Adipocyte (in vitro differentiated cells): ENCODE data around the gene MYBPC2.
"Not testable (repeated sequence)": the region's sequence is repeated elsewhere in the genome, so short reads cannot be mapped to it uniquely, and the experiment has no call there.

Experiments used
- DNase-seq: peaks from one replicate; pipeline ENCODE4 v3.0.0-alpha.2; 2015; ENCODE audit warnings: low read depth
- H3K27me3 ChIP-seq: replicated peaks from 2 replicates; pipeline ENCODE4 v1.7.0; 2013; ENCODE audit warnings: mild to moderate bottlenecking, low read length, moderate library complexity; ENCODE audit not compliant: control insufficient read depth, insufficient read depth
- H3K36me3 ChIP-seq: 2 replicates; pipeline ENCODE4 v1.7.0; 2013; ENCODE audit warnings: low read length, mild to moderate bottlenecking, moderate library complexity; ENCODE audit not compliant: control insufficient read depth, insufficient read depth, severe bottlenecking
- H3K4me1 ChIP-seq: 2 replicates; pipeline ENCODE4 v1.7.0; 2013; ENCODE audit warnings: mild to moderate bottlenecking, low read length, moderate library complexity; ENCODE audit not compliant: control insufficient read depth, insufficient read depth
- H3K4me3 ChIP-seq: 2 replicates; pipeline ENCODE4 v1.7.0; 2013; ENCODE audit warnings: mild to moderate bottlenecking, low read length, moderate library complexity
- H3K9ac ChIP-seq: 2 replicates; pipeline ENCODE4 v1.7.0; 2013; ENCODE audit warnings: mild to moderate bottlenecking, low read length, moderate library complexity
- H3K9me3 ChIP-seq: 2 replicates; pipeline ENCODE4 v1.7.0; 2013; ENCODE audit warnings: mild to moderate bottlenecking, low read length, moderate library complexity; ENCODE audit not compliant: control insufficient read depth

Gene MYBPC2

DNA sequence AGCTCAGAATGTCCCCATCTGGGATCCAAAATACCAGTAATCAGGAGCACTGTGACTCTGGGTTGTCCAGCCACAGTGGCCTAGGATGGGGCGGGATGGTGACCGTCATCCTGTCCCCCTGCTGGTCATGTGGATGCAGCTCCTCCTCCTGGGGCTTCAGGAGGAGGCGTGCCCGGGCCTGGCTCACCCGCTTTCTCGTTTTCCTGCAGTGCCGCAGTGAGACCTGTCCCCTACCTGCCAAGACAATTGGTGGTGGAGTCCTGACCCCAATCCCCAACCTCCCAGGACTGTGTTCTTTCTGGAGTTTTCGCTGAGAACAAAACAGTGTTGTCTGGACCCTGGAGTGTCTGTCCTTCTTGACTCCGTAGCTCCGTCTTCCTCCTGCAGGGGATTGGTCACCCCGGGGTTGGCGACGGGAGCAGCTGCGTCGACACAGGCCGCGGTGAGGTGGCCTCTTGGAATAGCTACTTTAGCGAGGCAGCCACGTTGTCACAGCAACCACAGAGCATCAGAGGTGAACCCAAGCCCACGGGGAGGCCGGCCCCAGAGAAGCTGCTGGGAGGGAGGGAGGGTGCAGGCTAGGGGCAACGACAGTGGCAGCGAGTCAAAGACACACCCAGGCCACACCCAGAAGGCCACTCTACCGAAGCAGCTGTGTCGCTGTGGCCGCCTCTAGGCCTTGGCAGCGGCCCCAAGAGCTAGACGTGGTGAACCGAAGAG is 33.5 kb downstream of the MYBPC2 start:
- Histone ChIP-seq H3K9ac (no peak overlapping the region), H3K9me3 (no peaks in the 10 kb centered on the region), H3K27me3 (peaks cover 10% of the 10 kb centered on the region), H3K36me3 (no peaks in the 10 kb centered on the region), H3K4me3 (no peak overlapping the region), H3K4me1 (no peaks in the 10 kb centered on the region)
- DNase-seq = no peak

DNA sequence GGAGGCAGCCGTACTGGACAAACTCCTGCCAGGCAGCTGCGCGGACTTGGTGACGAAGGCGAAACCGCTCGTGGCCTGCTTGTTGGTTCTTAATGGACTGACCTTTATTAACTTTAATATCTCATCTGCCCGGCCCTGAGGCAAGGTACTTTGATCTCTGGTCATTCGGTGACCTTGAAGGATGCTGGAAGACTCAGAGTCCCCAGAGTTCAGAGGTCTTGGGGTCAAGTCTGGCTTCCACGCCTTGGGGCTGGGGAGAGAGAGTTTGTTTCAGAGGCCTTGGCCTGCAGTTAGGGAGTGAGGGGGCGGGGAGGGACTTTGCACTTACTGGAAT is 34.0 kb downstream of the MYBPC2 start:
- Histone ChIP-seq H3K4me3 (no peak overlapping the region), H3K9me3 (no peaks in the 10 kb centered on the region)

GRCh38 chr19:50467566-50467965 is 34.9 kb downstream of the MYBPC2 start:
- Histone ChIP-seq H3K4me1 (no peaks in the 10 kb centered on the region), H3K27me3 (peaks cover 10% of the 10 kb centered on the region), H3K4me3 (no peak overlapping the region), H3K9ac (no peak overlapping the region), H3K9me3 (no peaks in the 10 kb centered on the region), H3K36me3 (no peaks in the 10 kb centered on the region)
- DNase-seq = no peak

More for the DNA sequence above, 34.0 kb downstream of the MYBPC2 start:
- no peak for DNase-seq
- Histone ChIP-seq H3K4me1 (no peaks in the 10 kb centered on the region), H3K36me3 (no peaks in the 10 kb centered on the region), H3K27me3 (peaks cover 10% of the 10 kb centered on the region), H3K9ac (no peak overlapping the region)

DNA sequence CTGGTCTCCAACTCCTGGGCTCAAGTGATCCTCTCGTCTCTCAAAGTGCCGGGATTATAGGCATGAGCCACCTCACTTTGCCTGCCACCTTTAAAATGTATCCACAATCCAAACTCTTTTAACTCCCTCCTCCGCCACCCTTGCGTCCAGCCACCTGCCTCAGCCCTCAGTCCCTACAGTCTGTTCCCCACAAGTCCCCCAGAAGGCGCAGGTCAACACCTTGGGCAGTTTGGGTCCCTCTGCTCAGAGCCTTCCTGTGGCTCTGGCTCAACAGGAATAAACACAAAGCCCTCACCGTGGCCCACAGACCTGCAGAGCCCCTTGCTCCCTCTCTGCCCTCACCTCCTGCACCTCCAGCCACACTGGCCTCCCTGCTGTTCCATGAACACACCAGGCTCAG is 36.1 kb downstream of the MYBPC2 start:
- peaks cover 10% of the 10 kb centered on the region for H3K27me3 ChIP-seq
- no peaks in the 10 kb centered on the region for H3K9me3 ChIP-seq
- H3K36me3 ChIP-seq = no peaks in the 10 kb centered on the region
- H3K4me3 ChIP-seq = no peak overlapping the region
- no peaks in the 10 kb centered on the region for H3K4me1 ChIP-seq
- H3K9ac ChIP-seq = no peak overlapping the region
- DNase-seq = no peak

DNA sequence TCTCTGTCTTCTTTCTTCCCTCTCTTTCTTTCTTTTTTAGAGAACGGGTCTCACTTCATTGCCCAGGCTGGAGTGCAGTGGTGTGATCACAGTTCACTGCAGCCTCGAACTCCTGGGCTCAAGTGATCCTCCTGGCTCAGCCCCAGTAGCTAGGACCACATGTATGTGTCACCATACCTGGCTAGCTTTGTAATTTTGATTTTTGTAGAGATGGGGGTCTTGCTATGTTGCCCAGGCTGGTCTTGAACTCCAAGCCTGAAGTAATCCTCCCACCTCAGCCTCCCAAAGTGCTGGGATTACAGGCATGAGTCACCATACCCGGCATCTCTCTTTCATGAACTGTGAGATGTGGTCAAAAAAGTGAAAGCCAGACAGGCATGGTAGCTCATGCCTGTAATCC is 40.6 kb downstream of the MYBPC2 start:
- not testable (repeated sequence) for H3K4me1 ChIP-seq, H3K4me3 ChIP-seq, H3K36me3 ChIP-seq, H3K27me3 ChIP-seq, H3K9me3 ChIP-seq, H3K9ac ChIP-seq, DNase-seq

DNA sequence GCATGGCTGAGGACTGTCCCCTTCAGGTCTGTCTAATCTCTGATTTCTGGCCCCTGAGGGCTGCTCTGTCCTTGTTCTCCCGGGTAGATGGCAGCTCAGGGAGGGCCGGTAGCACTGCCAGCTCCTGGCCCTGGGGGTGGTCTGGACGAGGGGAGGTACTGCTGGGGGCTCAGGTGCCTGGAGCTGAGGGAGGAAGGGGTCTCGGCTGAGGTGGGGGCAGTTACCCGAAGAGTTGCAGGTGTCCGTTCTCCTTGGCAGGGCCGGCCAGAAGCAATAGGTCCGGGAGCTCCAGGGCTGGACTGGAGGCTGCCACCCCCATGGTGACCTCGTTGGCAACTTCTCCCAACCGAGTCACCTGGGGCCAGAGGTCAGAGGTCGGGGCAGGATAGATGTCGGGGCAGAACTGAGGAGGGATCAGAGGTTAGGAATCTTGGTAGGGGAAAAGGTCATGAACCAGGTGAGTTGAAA is 42.4 kb downstream of the MYBPC2 start:
- no peak overlapping the region for H3K4me3 ChIP-seq
- H3K4me1 ChIP-seq = peaks cover 9% of the 10 kb centered on the region

DNA sequence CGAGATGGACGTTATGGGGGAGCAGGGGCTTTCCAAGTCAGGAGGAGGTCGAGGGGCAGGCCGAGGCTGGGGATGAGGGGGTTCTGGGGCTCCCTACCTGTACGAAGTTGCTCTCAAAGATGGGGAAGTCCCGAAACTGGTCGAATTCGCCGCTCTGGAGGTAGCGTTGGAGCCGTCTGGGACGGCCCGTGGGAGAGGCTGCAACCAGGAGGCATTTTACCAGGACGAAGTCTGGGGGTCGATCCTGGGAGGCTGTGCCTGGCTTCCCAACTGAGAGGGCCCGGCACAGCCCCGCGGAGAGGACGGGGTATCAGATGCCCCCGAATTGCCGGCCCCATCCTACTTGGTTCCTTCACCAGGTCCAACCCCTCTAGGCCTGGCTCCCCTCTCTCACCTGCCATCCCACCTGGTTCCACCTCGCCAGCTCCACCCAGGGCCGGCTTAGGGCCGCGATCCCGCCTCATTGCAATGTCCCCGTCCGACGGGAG is 43.1 kb downstream of the MYBPC2 start:
- Histone ChIP-seq H3K4me3 (peak overlapping the region; percentile 99), H3K9ac (no peak overlapping the region)

More for the DNA sequence above, 42.4 kb downstream of the MYBPC2 start:
- DNase-seq = no peak
- no peak overlapping the region for H3K9ac ChIP-seq
- no peaks in the 10 kb centered on the region for H3K9me3 ChIP-seq
- peaks cover 8% of the 10 kb centered on the region for H3K36me3 ChIP-seq
- no peaks in the 10 kb centered on the region for H3K27me3 ChIP-seq

DNA sequence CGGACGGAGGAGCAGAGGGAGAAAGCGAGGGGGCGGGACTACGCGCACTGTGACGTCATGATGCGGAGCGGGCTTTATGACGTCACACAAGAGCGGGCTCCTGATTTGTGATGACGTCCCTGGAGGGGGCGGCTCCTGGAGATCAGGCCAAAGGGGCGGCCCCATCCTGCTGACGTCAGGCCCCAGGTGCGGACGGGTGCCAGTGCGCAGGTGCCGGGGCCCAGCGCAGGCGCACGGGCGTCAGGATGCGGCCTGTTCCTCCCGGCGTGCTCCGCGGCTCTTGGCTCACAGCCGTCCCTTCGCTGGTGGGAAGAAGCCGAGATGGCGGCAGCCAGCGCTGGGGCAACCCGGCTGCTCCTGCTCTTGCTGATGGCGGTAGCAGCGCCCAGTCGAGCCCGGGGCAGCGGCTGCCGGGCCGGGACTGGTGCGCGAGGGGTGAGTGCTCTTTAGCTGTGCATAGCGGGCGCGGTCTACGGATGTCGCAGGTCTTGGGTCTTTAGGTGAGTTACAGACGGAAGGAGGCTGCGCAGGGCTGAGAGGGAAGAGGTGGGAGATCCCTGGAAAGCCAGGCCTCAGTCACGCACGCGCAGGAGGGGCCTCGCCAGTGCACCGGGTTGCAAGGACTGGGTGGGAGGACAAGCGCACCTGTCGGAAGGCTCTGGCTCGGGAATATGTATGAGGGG is 43.7 kb downstream of the MYBPC2 start, which contains the start of the genes EMC10 and GARIN5A:
Gene EMC10, plus strand, starts transcription at position 284 of the 683 bp plus-strand sequence. Its CDS starts 38 bp downstream, at position 322.
Gene GARIN5A, minus strand, starts transcription at position 625 of the 683 bp plus-strand sequence. Its CDS starts 460 bp downstream, at position 165.
- H3K36me3 ChIP-seq = peaks cover 19% of the 10 kb centered on the region
- peak within 1 kb of the TSS; percentile 94 for H3K9ac ChIP-seq
- peak within 1 kb of the TSS; percentile 99 for H3K4me3 ChIP-seq
- DNase-seq = peak; percentile 84
- H3K4me1 ChIP-seq = peaks cover 9% of the 10 kb centered on the region
- H3K27me3 ChIP-seq = no peaks in the 10 kb centered on the region
- H3K9me3 ChIP-seq = no peaks in the 10 kb centered on the region

More for the DNA sequence above, 43.1 kb downstream of the MYBPC2 start:
- DNase-seq = no peak
- no peaks in the 10 kb centered on the region for H3K27me3 ChIP-seq
- H3K36me3 ChIP-seq = peaks cover 14% of the 10 kb centered on the region
- H3K4me1 ChIP-seq = peaks cover 9% of the 10 kb centered on the region
- no peaks in the 10 kb centered on the region for H3K9me3 ChIP-seq

DNA sequence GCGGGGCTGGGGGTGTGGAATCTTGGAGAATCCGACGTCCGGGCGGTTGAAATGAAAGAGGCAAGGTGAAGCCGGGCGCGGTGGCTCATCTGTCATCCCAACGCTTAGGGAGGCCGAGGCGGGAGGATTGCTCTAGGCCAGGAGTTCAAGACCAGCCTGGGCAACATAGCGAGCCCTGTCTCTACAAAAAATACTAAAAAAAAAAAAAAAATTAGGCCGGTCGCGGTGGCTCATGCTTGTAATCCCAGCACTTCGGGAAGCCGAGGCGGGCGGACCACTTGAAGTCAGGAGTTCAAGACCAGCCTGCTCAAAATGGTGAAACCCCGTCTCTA is 44.2 kb downstream of the MYBPC2 start:
- Histone ChIP-seq H3K4me1 (peaks cover 9% of the 10 kb centered on the region), H3K36me3 (peaks cover 22% of the 10 kb centered on the region), H3K9ac (peak overlapping the region; percentile 94), H3K9me3 (no peaks in the 10 kb centered on the region), H3K4me3 (peak overlapping the region; percentile 99), H3K27me3 (no peaks in the 10 kb centered on the region)
- DNase-seq = no peak

DNA sequence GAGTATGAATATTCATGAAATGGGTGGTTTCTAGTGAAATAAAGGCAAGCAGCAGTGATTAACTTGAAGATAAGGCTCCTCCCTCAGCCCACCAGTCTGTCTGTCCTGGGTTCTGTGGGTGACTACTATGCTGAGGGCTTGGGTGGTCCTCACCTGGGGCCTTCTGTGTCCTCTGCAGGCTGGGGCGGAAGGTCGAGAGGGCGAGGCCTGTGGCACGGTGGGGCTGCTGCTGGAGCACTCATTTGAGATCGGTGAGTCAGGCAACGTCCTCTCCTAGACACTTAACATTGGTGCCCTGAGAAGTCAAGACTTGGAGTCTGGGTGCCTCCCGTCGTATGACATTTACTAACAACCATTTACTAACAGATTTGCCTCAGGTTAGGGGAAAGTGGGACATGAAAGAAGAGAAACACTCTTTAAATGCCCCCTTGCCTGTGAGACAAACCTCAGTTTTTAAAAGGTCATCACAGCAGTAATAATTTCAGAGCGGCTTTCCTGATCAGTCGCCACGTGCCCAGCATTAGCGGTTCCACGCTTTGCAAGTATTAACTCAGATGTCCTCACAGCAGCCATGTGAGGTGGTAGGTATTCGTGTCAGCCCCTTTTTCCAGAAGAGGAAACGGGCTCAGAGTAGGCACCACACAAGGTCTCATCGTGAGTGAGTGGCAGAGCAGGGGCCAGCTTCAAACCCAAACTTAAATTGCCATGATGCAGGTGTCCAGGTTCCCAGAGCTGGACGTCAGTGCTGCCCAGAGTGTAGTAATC is 45.2 kb downstream of the MYBPC2 start:
- no peak overlapping the region for H3K9ac ChIP-seq
- peaks cover 9% of the 10 kb centered on the region for H3K4me1 ChIP-seq
- DNase-seq = no peak
- peaks cover 24% of the 10 kb centered on the region for H3K36me3 ChIP-seq
- no peaks in the 10 kb centered on the region for H3K27me3 ChIP-seq
- H3K4me3 ChIP-seq = peak overlapping the region; percentile 99
- no peaks in the 10 kb centered on the region for H3K9me3 ChIP-seq
